Omental fat pad (tissue), 4 donors: ENCODE data around the gene SELENOO. TPM values are rescaled to one million over a fixed set of nuclear protein-coding genes. Genes with fewer than 3 reads are reported as not detected.

Experiments
- ATAC-seq: fragments of 150-250 bp; one replicate; pipeline ENCODE4 v1.9.1; 2016; ENCODE audit warnings: mild to moderate bottlenecking, moderate library complexity; ENCODE audit not compliant: low FRiP score
- DNase-seq: peaks from one replicate; pipeline ENCODE4 v3.0.0-alpha.2; 2019; ENCODE audit warnings: low spot score
- CTCF ChIP-seq, 3 donors: fragments of 450-650 bp; IDR thresholded peaks; one replicate each; pipeline ENCODE4 v1.5.1; 2016 to 2017; ENCODE audit warnings: antibody characterized with exemption in 3 of 3, mild to moderate bottlenecking in 3 of 3, moderate library complexity in 2 of 3
- total RNA-seq, 4 donors: library from RNA; depleted of rRNA; stranded (reverse); fragments of >200 nt; gene quantifications; one replicate each; pipeline ENCODE4 v1.1.0, GENCODE V29; 2016

Gene SELENOO
- total RNA-seq, 4 donors from 2014 or later = 21.2 to 38.3 (median 31.9) TPM

- no peak for TF ChIP-seq CTCF (IDR thresholded peaks at IDR 0.05)
- DNase-seq (no peak), ATAC-seq (no peak)
Measured at GRCh38 chr22:50238755-50239154, 37.9 kb downstream of the SELENOO start.

GRCh38 chr22:50242406-50242949 lies 41.7 kb downstream of the SELENOO start:
- ATAC-seq (no peak), DNase-seq (no peak)
- TF ChIP-seq CTCF (IDR thresholded peaks at IDR 0.05) = no peak

- DNase-seq = no peak
- no peak for ATAC-seq
- no peak for TF ChIP-seq CTCF (IDR thresholded peaks at IDR 0.05)
Measured at GRCh38 chr22:50243685-50244419, 43.0 kb downstream of the SELENOO start.

GRCh38 chr22:50244420-50245213 lies 43.8 kb downstream of the SELENOO start, which contains the start of gene TUBGCP6:
Gene TUBGCP6, minus strand, starts transcription at chr22:50245023. Its CDS starts 564 bp downstream, at chr22:50244459.
- ATAC-seq (peak; percentile 80), DNase-seq (peak; percentile 84)
- no peak for TF ChIP-seq CTCF (IDR thresholded peaks at IDR 0.05)

- no peak for TF ChIP-seq CTCF (IDR thresholded peaks at IDR 0.05)
- no peak for ATAC-seq
- no peak for DNase-seq
Measured at GRCh38 chr22:50245214-50246072, 44.6 kb downstream of the SELENOO start.
